ENCODE data around the gene MDGA2.

DNA sequence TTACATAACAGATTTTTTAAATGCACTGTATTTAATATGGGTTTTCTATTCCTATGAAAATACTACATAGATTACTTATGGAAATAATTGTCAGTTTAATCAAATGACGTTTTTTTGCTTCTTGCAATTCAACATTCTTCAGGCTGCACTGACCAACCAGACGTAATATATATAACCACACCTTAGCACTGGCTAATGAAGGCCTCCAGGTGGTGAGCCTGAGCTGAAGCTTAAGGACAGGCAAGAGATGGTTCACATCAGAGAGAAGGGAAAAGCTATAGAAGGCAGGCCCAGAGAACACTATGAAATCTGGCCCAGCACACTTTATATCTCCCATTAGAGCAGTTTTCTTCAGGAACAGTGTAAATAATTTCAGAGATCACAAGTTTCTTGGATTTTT is 2.8 kb upstream of the MDGA2 start:
- TF ChIP-seq, protein P1, sequence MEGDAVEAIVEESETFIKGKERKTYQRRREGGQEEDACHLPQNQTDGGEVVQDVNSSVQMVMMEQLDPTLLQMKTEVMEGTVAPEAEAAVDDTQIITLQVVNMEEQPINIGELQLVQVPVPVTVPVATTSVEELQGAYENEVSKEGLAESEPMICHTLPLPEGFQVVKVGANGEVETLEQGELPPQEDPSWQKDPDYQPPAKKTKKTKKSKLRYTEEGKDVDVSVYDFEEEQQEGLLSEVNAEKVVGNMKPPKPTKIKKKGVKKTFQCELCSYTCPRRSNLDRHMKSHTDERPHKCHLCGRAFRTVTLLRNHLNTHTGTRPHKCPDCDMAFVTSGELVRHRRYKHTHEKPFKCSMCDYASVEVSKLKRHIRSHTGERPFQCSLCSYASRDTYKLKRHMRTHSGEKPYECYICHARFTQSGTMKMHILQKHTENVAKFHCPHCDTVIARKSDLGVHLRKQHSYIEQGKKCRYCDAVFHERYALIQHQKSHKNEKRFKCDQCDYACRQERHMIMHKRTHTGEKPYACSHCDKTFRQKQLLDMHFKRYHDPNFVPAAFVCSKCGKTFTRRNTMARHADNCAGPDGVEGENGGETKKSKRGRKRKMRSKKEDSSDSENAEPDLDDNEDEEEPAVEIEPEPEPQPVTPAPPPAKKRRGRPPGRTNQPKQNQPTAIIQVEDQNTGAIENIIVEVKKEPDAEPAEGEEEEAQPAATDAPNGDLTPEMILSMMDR (IDR thresholded peaks at IDR 0.05), result no peak
- TF ChIP-seq POLR2A (IDR thresholded peaks at IDR 0.05), result no peak
